Sigmoid colon (tissue), 7 donors: Measurements from ENCODE around the gene LIPG. TPM values are rescaled to one million over a fixed set of nuclear protein-coding genes. Genes with fewer than 3 reads are reported as not detected.

Experiments used
- DNase-seq: peaks from one replicate; pipeline ENCODE4 v3.0.0-alpha.2; 2019
- H3K27ac ChIP-seq, 4 donors: fragments of 200-600 bp; sonication (generic); one replicate each; pipeline ENCODE4 v1.5.1; 2016 to 2019; ENCODE audit warnings: mild to moderate bottlenecking in 1 of 4
- H3K27me3 ChIP-seq, 3 donors: fragments of 200-600 bp; sonication (generic); one replicate each; pipeline ENCODE4 v1.5.1; 2019; ENCODE audit warnings: mild to moderate bottlenecking in 1 of 3
- H3K36me3 ChIP-seq, 4 donors: fragments of 200-600 bp; sonication (generic); one replicate each; pipeline ENCODE4 v1.5.1; 2016 to 2019
- H3K4me1 ChIP-seq, 4 donors: fragments of 200-600 bp; sonication (generic); one replicate each; pipeline ENCODE4 v1.5.1; 2017 to 2019
- H3K4me3 ChIP-seq, 4 donors: fragments of 200-600 bp; sonication (generic); one replicate each; pipeline ENCODE4 v1.5.1; 2017 to 2019; ENCODE audit warnings: mild to moderate bottlenecking in 2 of 4, moderate library complexity in 1 of 4
- H3K9me3 ChIP-seq, 4 donors: fragments of 200-600 bp in 3 of 4; sonication (generic) in 3 of 4; one replicate each; pipeline versions ENCODE4 v1.5.1 to v1.6.1; 2013 to 2019
- CTCF ChIP-seq, 4 experiments: fragments of 450-650 bp in 3 of 4; fragments of 200-600 bp in 1 of 4; IDR thresholded peaks; one replicate each; pipeline ENCODE4 v1.5.1; 2016 to 2019; ENCODE audit warnings: antibody characterized with exemption in 4 of 4, mild to moderate bottlenecking in 3 of 4, moderate library complexity in 2 of 4
- EP300 ChIP-seq, 4 donors: sonication (generic); formaldehyde crosslinking; IDR thresholded peaks; one replicate each; pipeline ENCODE4 v1.6.1; 2017; ENCODE audit warnings: antibody characterized with exemption in 4 of 4
- POLR2A ChIP-seq, 2 donors: fragments of 450-650 bp; IDR thresholded peaks; one replicate each; pipeline ENCODE4 v1.6.1; 2016; ENCODE audit warnings: antibody characterized with exemption in 2 of 2, mild to moderate bottlenecking in 2 of 2, moderate library complexity in 2 of 2
- POLR2AphosphoS5 ChIP-seq, 4 donors: sonication (generic); formaldehyde crosslinking; IDR thresholded peaks; one replicate each; pipeline ENCODE4 v1.6.1; 2017; ENCODE audit warnings: antibody characterized with exemption in 4 of 4
- WGBS, 2 donors: extraction: QIAGEN DNeasy Blood & Tissue Kit; methylation state at CpG; one replicate each; pipeline ENCODE4 v1.1.7; 2013; 5-methylcytosine and 5-hydroxymethylcytosine counted together
- intact Hi-C: fragments of 100-400 bp; cut with DNase I; formaldehyde crosslinking; loops from one replicate; pipeline ENCODE4 v1.15.1; 2023
- polyA plus RNA-seq, 3 donors: library from polyadenylated mRNA; stranded (reverse); fragments of 200-250 nt; gene quantifications; one replicate each; pipeline ENCODE4 v1.2.3, GENCODE V29; 2013
- total RNA-seq, 4 donors: library from RNA; depleted of rRNA; stranded (reverse); fragments of >200 nt; gene quantifications; one replicate each; pipeline ENCODE4 v1.1.0, GENCODE V29; 2016
- donor health status: healthy with polysubstance abuse.
- donor health status: Bipolar disorder and iron deficiency.
- donor health status: healthy.

LIPG gene
- total and polyA plus RNA-seq, 7 donors = under 0.01 to 21.9 (median 2.4) TPM

DNA sequence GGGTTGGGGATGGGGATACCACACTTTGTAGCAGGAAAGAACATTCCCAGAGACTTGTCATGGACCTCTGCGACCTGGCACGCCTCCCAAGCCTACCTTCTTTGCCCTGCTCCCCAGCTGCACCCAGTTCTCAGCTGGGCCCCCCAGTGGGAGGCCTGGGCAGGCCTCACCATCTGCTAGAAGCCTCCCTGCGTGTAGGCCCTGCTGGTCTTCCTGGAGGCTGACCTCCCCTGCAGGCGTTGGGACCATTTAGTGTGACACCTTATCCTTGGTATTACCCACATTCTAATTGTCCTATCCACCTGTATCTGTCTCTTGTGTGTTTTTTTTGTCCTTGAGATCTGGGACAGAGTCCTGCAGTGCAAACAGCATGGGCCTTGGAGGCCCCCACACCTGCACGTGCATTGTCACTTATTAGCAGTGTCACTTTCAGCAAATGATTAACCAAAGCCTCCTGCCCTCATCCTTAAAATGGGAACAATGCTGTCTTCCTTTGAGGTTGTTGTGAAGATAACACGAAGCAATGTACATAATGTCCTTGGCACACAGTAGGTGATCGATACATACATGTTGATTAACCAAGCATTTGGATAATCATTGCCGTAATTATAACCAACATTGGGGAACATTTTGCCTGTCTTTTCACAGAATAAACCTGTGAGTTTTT, 77.2 kb downstream of the LIPG start:
- intact Hi-C loops = no loop called here
- no peak overlapping the region for H3K27ac ChIP-seq
- no peaks in the 10 kb centered on the region for H3K4me1 ChIP-seq
- H3K9me3 ChIP-seq = no peaks in the 10 kb centered on the region
- H3K4me3 ChIP-seq = no peak overlapping the region
- no peak for TF ChIP-seq POLR2AphosphoS5 (IDR thresholded peaks at IDR 0.05)
- no peak for TF ChIP-seq POLR2A (IDR thresholded peaks at IDR 0.05)
- TF ChIP-seq EP300 (IDR thresholded peaks at IDR 0.05) = no peak
- no peak for TF ChIP-seq CTCF (IDR thresholded peaks at IDR 0.05)
- no peaks in the 10 kb centered on the region for H3K27me3 ChIP-seq
- 69 to 82% methylated on average over 8 of the region's 8 CpGs for WGBS, 2 donors
- DNase-seq = peak; percentile 44
- no peaks in the 10 kb centered on the region for H3K36me3 ChIP-seq

- Histone ChIP-seq H3K27me3 (no peaks in the 10 kb centered on the region), H3K27ac (no peak overlapping the region), H3K4me3 (no peak overlapping the region), H3K4me1 (no peaks in the 10 kb centered on the region), H3K9me3 (no peaks in the 10 kb centered on the region), H3K36me3 (no peaks in the 10 kb centered on the region)
- no peak for TF ChIP-seq POLR2AphosphoS5 (IDR thresholded peaks at IDR 0.05)
- no peak for TF ChIP-seq EP300 (IDR thresholded peaks at IDR 0.05)
- TF ChIP-seq CTCF (IDR thresholded peaks at IDR 0.05) = no peak
- no peak for TF ChIP-seq POLR2A (IDR thresholded peaks at IDR 0.05)
- intact Hi-C loops = no loop called here
- DNase-seq = peak; percentile 65
- 80 to 87% methylated on average over 13 of the region's 13 CpGs for WGBS, 2 donors
Measured at GRCh38 chr18:49639643-49640391, 78.0 kb downstream of the LIPG start.

DNA sequence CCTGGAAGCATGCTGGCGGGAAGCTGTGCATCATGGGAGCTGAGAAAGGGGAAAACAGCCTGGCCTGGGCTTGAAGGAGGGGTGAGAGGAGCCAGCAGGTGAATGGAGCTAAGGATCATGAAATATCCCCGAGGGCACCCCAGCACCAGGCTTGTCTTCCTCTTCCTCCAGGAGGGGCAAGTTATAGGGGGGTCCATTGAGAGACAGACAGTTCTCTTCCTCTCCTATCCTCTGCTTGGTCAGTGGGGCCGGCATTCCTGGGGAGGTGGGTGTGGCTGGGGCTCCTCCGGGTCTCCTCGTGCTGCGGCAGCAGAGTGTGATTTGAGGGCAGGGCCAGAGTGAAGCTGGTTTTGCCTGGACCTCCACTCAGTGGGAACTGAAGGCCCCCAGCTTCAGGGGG, 78.9 kb downstream of the LIPG start:
- Histone ChIP-seq H3K36me3 (no peaks in the 10 kb centered on the region), H3K4me1 (peaks cover 0 to 7% (median 6%) of the 10 kb centered on the region in 4 donors), H3K4me3 (no peak overlapping the region), H3K27ac (no peak overlapping the region), H3K27me3 (no peaks in the 10 kb centered on the region), H3K9me3 (no peaks in the 10 kb centered on the region)
- TF ChIP-seq CTCF (IDR thresholded peaks at IDR 0.05) = no peak
- no peak for TF ChIP-seq EP300 (IDR thresholded peaks at IDR 0.05)
- no peak for TF ChIP-seq POLR2A (IDR thresholded peaks at IDR 0.05)
- TF ChIP-seq POLR2AphosphoS5 (IDR thresholded peaks at IDR 0.05) = no peak
- 65 to 76% methylated on average over 6 of the region's 6 CpGs for WGBS, 2 donors
- peak; percentile 35 for DNase-seq
- intact Hi-C loops = no loop called here

GRCh38 chr18:49645196-49645595, 83.3 kb downstream of the LIPG start:
- 92 to 93% methylated on average over 3 of the region's 3 CpGs for WGBS, 2 donors
- Histone ChIP-seq H3K4me3 (no peak overlapping the region), H3K27me3 (no peaks in the 10 kb centered on the region), H3K36me3 (no peaks in the 10 kb centered on the region), H3K4me1 (peaks cover 0 to 32% (median 24%) of the 10 kb centered on the region in 4 donors), H3K27ac (peak overlapping the region in 3 of 4 donors; percentile 31 to 45 (median 41)), H3K9me3 (no peaks in the 10 kb centered on the region)
- DNase-seq = peak; percentile 30
- intact Hi-C loops = no loop called here
- TF ChIP-seq EP300 (IDR thresholded peaks at IDR 0.05) = no peak
- TF ChIP-seq POLR2A (IDR thresholded peaks at IDR 0.05) = no peak
- TF ChIP-seq CTCF (IDR thresholded peaks at IDR 0.05) = no peak
- TF ChIP-seq POLR2AphosphoS5 (IDR thresholded peaks at IDR 0.05) = no peak
